Sigmoid colon (tissue), 4 donors: ENCODE results near the gene RIMS4.

Experiments used
- CTCF ChIP-seq, 4 experiments: fragments of 450-650 bp in 3 of 4; fragments of 200-600 bp in 1 of 4; IDR thresholded peaks; one replicate each; pipeline ENCODE4 v1.5.1; 2016 to 2019; ENCODE audit warnings: antibody characterized with exemption in 4 of 4, mild to moderate bottlenecking in 3 of 4, moderate library complexity in 2 of 4
- POLR2A ChIP-seq, 2 donors: fragments of 450-650 bp; IDR thresholded peaks; one replicate each; pipeline ENCODE4 v1.6.1; 2016; ENCODE audit warnings: antibody characterized with exemption in 2 of 2, mild to moderate bottlenecking in 2 of 2, moderate library complexity in 2 of 2
- POLR2AphosphoS5 ChIP-seq, 4 donors: sonication (generic); formaldehyde crosslinking; IDR thresholded peaks; one replicate each; pipeline ENCODE4 v1.6.1; 2017; ENCODE audit warnings: antibody characterized with exemption in 4 of 4

DNA sequence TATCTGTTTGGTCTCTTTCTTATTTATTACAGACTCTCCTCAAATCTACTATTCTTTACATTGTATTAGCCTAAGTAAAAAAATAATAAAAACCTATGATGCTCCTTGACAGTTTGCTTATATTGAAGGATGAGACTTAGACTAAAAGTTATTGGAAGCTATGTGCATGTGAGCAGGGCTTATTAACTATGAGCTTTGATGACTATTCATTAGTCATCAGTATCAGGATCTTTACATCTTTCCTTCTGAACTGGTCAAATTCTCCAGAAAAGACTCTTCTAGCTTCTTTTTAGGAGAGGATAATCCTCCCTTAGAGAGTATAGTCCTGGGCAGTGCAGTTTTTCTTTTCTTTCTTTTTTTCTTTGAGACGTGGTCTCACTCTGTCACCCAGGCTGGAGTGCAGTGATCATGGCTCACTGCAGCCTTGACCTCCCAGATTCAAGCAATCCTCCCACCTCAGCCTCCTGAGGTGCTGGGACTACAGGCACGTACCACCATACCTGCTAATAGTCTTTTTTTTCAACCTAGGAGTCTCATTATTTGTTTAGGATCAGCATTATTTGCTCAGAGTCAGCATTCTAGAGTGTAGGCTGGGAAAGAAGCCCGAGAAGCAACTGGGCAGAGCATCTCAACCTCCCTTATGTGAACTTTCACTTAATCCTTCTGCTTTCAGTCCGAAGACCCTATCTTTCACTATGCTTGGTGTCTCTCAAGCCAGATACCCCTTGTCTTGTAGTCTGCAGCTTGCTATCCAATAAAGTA, 38.1 kb upstream of the RIMS4 start:
- no peak for TF ChIP-seq CTCF (IDR thresholded peaks at IDR 0.05)
- no peak for TF ChIP-seq POLR2A (IDR thresholded peaks at IDR 0.05)
- no peak for TF ChIP-seq POLR2AphosphoS5 (IDR thresholded peaks at IDR 0.05)
